ENCODE data around the gene ABHD17C.

Gene ABHD17C

GRCh38 chr15:80768158-80768557, 73.0 kb downstream of the ABHD17C start:
- no peak overlapping the region for H3K4me2 ChIP-seq (ENCODE audit: low read length)
- TF ChIP-seq, protein P1, sequence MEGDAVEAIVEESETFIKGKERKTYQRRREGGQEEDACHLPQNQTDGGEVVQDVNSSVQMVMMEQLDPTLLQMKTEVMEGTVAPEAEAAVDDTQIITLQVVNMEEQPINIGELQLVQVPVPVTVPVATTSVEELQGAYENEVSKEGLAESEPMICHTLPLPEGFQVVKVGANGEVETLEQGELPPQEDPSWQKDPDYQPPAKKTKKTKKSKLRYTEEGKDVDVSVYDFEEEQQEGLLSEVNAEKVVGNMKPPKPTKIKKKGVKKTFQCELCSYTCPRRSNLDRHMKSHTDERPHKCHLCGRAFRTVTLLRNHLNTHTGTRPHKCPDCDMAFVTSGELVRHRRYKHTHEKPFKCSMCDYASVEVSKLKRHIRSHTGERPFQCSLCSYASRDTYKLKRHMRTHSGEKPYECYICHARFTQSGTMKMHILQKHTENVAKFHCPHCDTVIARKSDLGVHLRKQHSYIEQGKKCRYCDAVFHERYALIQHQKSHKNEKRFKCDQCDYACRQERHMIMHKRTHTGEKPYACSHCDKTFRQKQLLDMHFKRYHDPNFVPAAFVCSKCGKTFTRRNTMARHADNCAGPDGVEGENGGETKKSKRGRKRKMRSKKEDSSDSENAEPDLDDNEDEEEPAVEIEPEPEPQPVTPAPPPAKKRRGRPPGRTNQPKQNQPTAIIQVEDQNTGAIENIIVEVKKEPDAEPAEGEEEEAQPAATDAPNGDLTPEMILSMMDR (IDR thresholded peaks at IDR 0.05), result no peak
- no peaks in the 10 kb centered on the region for H3K9me3 ChIP-seq (ENCODE audit: control insufficient read depth, low read length)
- H3K4me3 ChIP-seq (ENCODE audit: low read depth, low read length), result no peak overlapping the region
- no peak overlapping the region for H3K9ac ChIP-seq
- no peaks in the 10 kb centered on the region for H3K4me1 ChIP-seq
- no peak overlapping the region for H2AFZ ChIP-seq
- no peaks in the 10 kb centered on the region for H3K36me3 ChIP-seq (ENCODE audit: control insufficient read depth, insufficient read depth, low read length)
- H3K79me2 ChIP-seq, result no peaks in the 10 kb centered on the region
- no peak overlapping the region for H3K27ac ChIP-seq
- H3K27me3 ChIP-seq (ENCODE audit: control insufficient read depth, insufficient read depth, low read length), result no peaks in the 10 kb centered on the region

GRCh38 chr15:80769153-80769828, 74.2 kb downstream of the ABHD17C start:
- no peaks in the 10 kb centered on the region for H3K36me3 ChIP-seq (ENCODE audit: control insufficient read depth, insufficient read depth, low read length)
- H3K27ac ChIP-seq, result no peak overlapping the region
- no peak overlapping the region for H3K9ac ChIP-seq
- TF ChIP-seq, protein P1 (IDR thresholded peaks at IDR 0.05), result no peak
- no peak overlapping the region for H3K4me3 ChIP-seq (ENCODE audit: low read depth, low read length)
- H3K27me3 ChIP-seq (ENCODE audit: control insufficient read depth, insufficient read depth, low read length), result no peaks in the 10 kb centered on the region
- no peaks in the 10 kb centered on the region for H3K79me2 ChIP-seq
- H2AFZ ChIP-seq, result no peak overlapping the region
- no peak overlapping the region for H3K4me2 ChIP-seq (ENCODE audit: low read length)
- no peaks in the 10 kb centered on the region for H3K9me3 ChIP-seq (ENCODE audit: control insufficient read depth, low read length)
- no peaks in the 10 kb centered on the region for H3K4me1 ChIP-seq

GRCh38 chr15:80769829-80770705, 75.0 kb downstream of the ABHD17C start:
- H3K9ac ChIP-seq, result no peak overlapping the region
- H3K4me3 ChIP-seq (ENCODE audit: low read depth, low read length), result no peak overlapping the region
- no peaks in the 10 kb centered on the region for H3K9me3 ChIP-seq (ENCODE audit: control insufficient read depth, low read length)
- H2AFZ ChIP-seq, result no peak overlapping the region
- no peaks in the 10 kb centered on the region for H3K36me3 ChIP-seq (ENCODE audit: control insufficient read depth, insufficient read depth, low read length)
- no peak overlapping the region for H3K27ac ChIP-seq
- H3K4me1 ChIP-seq, result no peaks in the 10 kb centered on the region
- TF ChIP-seq, protein P1 (IDR thresholded peaks at IDR 0.05), result no peak
- H3K27me3 ChIP-seq (ENCODE audit: control insufficient read depth, insufficient read depth, low read length), result no peaks in the 10 kb centered on the region
- H3K4me2 ChIP-seq (ENCODE audit: low read length), result no peak overlapping the region
- H3K79me2 ChIP-seq, result no peaks in the 10 kb centered on the region

DNA sequence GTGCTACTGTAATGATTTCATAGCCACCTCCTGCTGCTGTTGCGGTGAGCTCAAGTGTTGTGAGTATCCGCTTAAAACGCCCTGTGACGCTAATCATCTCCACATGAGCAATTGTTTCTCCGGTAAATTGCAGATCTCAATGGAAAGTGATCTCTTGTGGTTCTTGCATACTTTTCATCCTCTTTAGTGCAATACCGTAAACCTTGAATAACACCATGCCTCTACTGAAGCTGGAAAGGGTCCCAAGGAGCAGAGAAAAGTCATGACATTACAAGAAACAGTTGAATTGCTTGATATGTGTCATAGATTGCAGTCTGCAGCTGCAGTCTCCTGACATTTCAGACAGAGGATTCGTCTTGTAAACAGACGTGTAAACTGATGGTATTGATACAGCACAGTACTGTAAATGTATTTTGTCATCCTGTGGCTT, 78.0 kb downstream of the ABHD17C start:
- Histone ChIP-seq H3K27ac (no peak overlapping the region), H3K27me3 (ENCODE audit: control insufficient read depth, insufficient read depth, low read length) (no peaks in the 10 kb centered on the region), H3K4me1 (no peaks in the 10 kb centered on the region), H3K9me3 (ENCODE audit: control insufficient read depth, low read length) (no peaks in the 10 kb centered on the region), H3K4me3 (ENCODE audit: low read depth, low read length) (no peak overlapping the region), H3K79me2 (no peaks in the 10 kb centered on the region), H3K4me2 (ENCODE audit: low read length) (no peak overlapping the region), H2AFZ (no peak overlapping the region), H3K9ac (no peak overlapping the region), H3K36me3 (ENCODE audit: control insufficient read depth, insufficient read depth, low read length) (no peaks in the 10 kb centered on the region)
- TF ChIP-seq, protein P1 (IDR thresholded peaks at IDR 0.05), result no peak
